Frontal cortex (tissue), 1 donor: Measurements from ENCODE around the gene PLB1. TPM values are rescaled to one million over a fixed set of nuclear protein-coding genes. Genes with fewer than 3 reads are reported as not detected.

ENCODE experiments used
- small RNA-seq: library from RNA; depleted of rRNA; stranded (forward); fragments of <200 nt; gene quantifications from one replicate; pipeline ENCODE3, GENCODE V24; 2014
- total RNA-seq: library from RNA; depleted of rRNA; stranded (reverse); fragments of >200 nt; gene quantifications from one replicate; pipeline ENCODE4 v1.2.3, GENCODE V29; 2014

Gene PLB1
- total RNA-seq, 1 donor from 2014 or later: 1.2 TPM

Small RNAs within 50 kb of the gene (small RNA-seq; reads per million reads assigned to genes)
- gene RNA5SP89 (not detected), gene SNRPGP7 (not detected)

Other genes with a start within 250 kb of the PLB1 start
- gene FOSL2, start 103.2 kb upstream of the PLB1 start, total RNA-seq: 20.0 TPM